PC-9 (cell line): ENCODE results near the gene GDF7. TPM values are rescaled to one million over a fixed set of nuclear protein-coding genes. Genes with fewer than 3 reads are reported as not detected.

ENCODE experiments used
- BruUV-seq: library from RNA; stranded (reverse); fragments of 400-500 nt; replicated peaks from 2 replicates; lab custom pipeline; 2021; lab: Mats Ljungman, UMichigan
- CTCF ChIA-PET: fragments of 300-600 bp; sonication (Branson Sonifier 250); formaldehyde crosslinking; loops from one replicate; lab custom pipeline; 2022; ENCODE audit warnings: antibody characterized with exemption; lab: Charles Lee
- POLR2A ChIA-PET: fragments of 300-600 bp; sonication (Branson Sonifier 250); formaldehyde crosslinking; loops from one replicate; lab custom pipeline; 2022; ENCODE audit warnings: antibody characterized with exemption; ENCODE audit not compliant: unreplicated experiment; lab: Charles Lee
- DNase-seq, 2 experiments: peaks; one replicate each; pipeline versions ENCODE4 v3.0.0 to v3.0.0-alpha.2; 2015 to 2022; ENCODE audit warnings: mixed read lengths in 1 of 2
- H2AFZ ChIP-seq: fragments of 200-600 bp; sonication (generic); 2 replicates; pipeline ENCODE4 v1.8.1; 2017; ENCODE audit warnings: antibody characterized with exemption
- H3F3A ChIP-seq: fragments of 200-600 bp; sonication (generic); 2 replicates; pipeline ENCODE4 v1.8.1; 2017; ENCODE audit warnings: antibody characterized with exemption, mild to moderate bottlenecking, low read depth; ENCODE audit not compliant: insufficient read depth
- H3K27ac ChIP-seq: fragments of 200-600 bp; sonication (generic); 2 replicates; pipeline ENCODE4 v1.6.1; 2016; ENCODE audit warnings: mixed run types
- H3K27me3 ChIP-seq: fragments of 200-600 bp; sonication (generic); 2 replicates; pipeline ENCODE4 v1.6.1; 2016; ENCODE audit warnings: low read depth, mixed run types; ENCODE audit not compliant: insufficient read depth
- H3K36me3 ChIP-seq: fragments of 200-600 bp; sonication (generic); 2 replicates; pipeline ENCODE4 v1.6.1; 2016; ENCODE audit warnings: low read depth, mixed run types
- H3K4me1 ChIP-seq: fragments of 200-600 bp; sonication (generic); replicated peaks from 2 replicates; pipeline ENCODE4 v1.6.1; 2016; ENCODE audit warnings: mixed run types; ENCODE audit not compliant: insufficient read depth
- H3K4me2 ChIP-seq: fragments of 200-600 bp; sonication (generic); 2 replicates; pipeline ENCODE4 v1.6.1; 2017; ENCODE audit warnings: mixed run types
- H3K4me3 ChIP-seq: fragments of 200-600 bp; sonication (generic); 2 replicates; pipeline ENCODE4 v1.6.1; 2016; ENCODE audit warnings: mixed run types
- H3K79me2 ChIP-seq: fragments of 200-600 bp; sonication (generic); 2 replicates; pipeline ENCODE4 v1.6.1; 2017; ENCODE audit warnings: low read depth, mixed run types
- H3K9me2 ChIP-seq: fragments of 200-600 bp; sonication (generic); 2 replicates; pipeline ENCODE4 v1.8.1; 2017; ENCODE audit warnings: mild to moderate bottlenecking; ENCODE audit not compliant: insufficient read depth
- H3K9me3 ChIP-seq: fragments of 200-600 bp; sonication (generic); 2 replicates; pipeline ENCODE4 v1.8.1; 2016; ENCODE audit warnings: low read depth; ENCODE audit not compliant: insufficient read depth
- H4K20me1 ChIP-seq: fragments of 200-600 bp; sonication (generic); 2 replicates; pipeline ENCODE4 v1.8.1; 2017; ENCODE audit not compliant: insufficient read depth
- CTCF ChIP-seq: fragments of 200-600 bp; sonication (generic); conservative IDR thresholded peaks from 2 replicates; pipeline ENCODE4 v1.6.1; 2017; ENCODE audit warnings: mixed run types, antibody characterized with exemption, mild to moderate bottlenecking, moderate library complexity
- EZH2 ChIP-seq: fragments of 200-600 bp; sonication (generic); IDR thresholded peaks from 2 replicates; pipeline ENCODE4 v1.8.0; 2017; ENCODE audit warnings: antibody characterized with exemption, low read depth
- intact Hi-C: fragments of 100-400 bp; cut with micrococcal nuclease; formaldehyde crosslinking; loops from one replicate; pipeline ENCODE4 v1.10.0; 2022; ENCODE audit not compliant: unreplicated experiment
- total RNA-seq: library from RNA; stranded (reverse); gene quantifications from 2 replicates; pipeline ENCODE4 v1.2.3, GENCODE V29; 2021

Gene GDF7
- total RNA-seq, 1 experiment from 2014 or later, result 0.04 TPM

- Histone ChIP-seq H3K36me3 (no peaks in the 10 kb centered on the region), H3K4me1 (peaks cover 54% of the 10 kb centered on the region), H4K20me1 (no peaks in the 10 kb centered on the region), H3F3A (peaks cover 12% of the 10 kb centered on the region), H2AFZ (no peak overlapping the region), H3K27ac (peak overlapping the region; percentile 72), H3K9me2 (no peaks in the 10 kb centered on the region), H3K79me2 (no peaks in the 10 kb centered on the region), H3K4me2 (peak overlapping the region; percentile 51; the same call in 1 of the 2 replicates), H3K9me3 (no peaks in the 10 kb centered on the region), H3K4me3 (no peak overlapping the region), H3K27me3 (no peaks in the 10 kb centered on the region)
- DNase-seq, result no peak
- BruUV-seq, result no TSS peak
- no peak for TF ChIP-seq CTCF
- TF ChIP-seq EZH2, result no peak
- ChIA-PET CTCF (interaction anchor here (0.6 kb wide), 2 partner anchors 16 to 662 kb away, joined by 3 to 9 read pairs; no protein-coding TSS in a partner anchor), POLR2A (interaction anchor here (0.6 kb wide), 1 partner anchor 109 kb away, joined by 10 read pairs; no protein-coding TSS in a partner anchor)
- intact Hi-C loops, result loop anchor here (1.0 to 5.0 kb wide), 2 partner anchors 15 to 122 kb away; no protein-coding TSS in a partner anchor
Measured at GRCh38 chr2:20618886-20619521, 47.9 kb upstream of the GDF7 start.

- no TSS peak for BruUV-seq
- no peak overlapping the region for H3K4me3 ChIP-seq
- H2AFZ ChIP-seq, result no peak overlapping the region
- ChIA-PET CTCF (no interaction called here), POLR2A (interaction anchor here (0.6 kb wide), 1 partner anchor 110 kb away, joined by 10 read pairs; no protein-coding TSS in a partner anchor)
- no peaks in the 10 kb centered on the region for H3K9me3 ChIP-seq
- H3K79me2 ChIP-seq, result no peaks in the 10 kb centered on the region
- H3K4me2 ChIP-seq, result no peak overlapping the region
- H4K20me1 ChIP-seq, result no peaks in the 10 kb centered on the region
- peaks cover 47% of the 10 kb centered on the region for H3K4me1 ChIP-seq
- intact Hi-C loops, result loop anchor here (5.0 kb wide), 1 partner anchor 122 kb away; no protein-coding TSS in a partner anchor
- no peak overlapping the region for H3K27ac ChIP-seq
- H3F3A ChIP-seq, result peaks cover 6% of the 10 kb centered on the region; the same call in 1 of the 2 replicates
- H3K9me2 ChIP-seq, result no peaks in the 10 kb centered on the region
- no peaks in the 10 kb centered on the region for H3K27me3 ChIP-seq
- no peak for DNase-seq
- TF ChIP-seq CTCF (no peak), EZH2 (no peak)
- no peaks in the 10 kb centered on the region for H3K36me3 ChIP-seq
Measured at GRCh38 chr2:20619624-20620024, 47.3 kb upstream of the GDF7 start.

- no peak for DNase-seq
- no peak for TF ChIP-seq CTCF
- TF ChIP-seq EZH2, result no peak
- H2AFZ ChIP-seq, result no peak overlapping the region
- ChIA-PET CTCF (no interaction called here), POLR2A (no interaction called here)
- no peaks in the 10 kb centered on the region for H4K20me1 ChIP-seq
- no peak overlapping the region for H3K4me3 ChIP-seq
- H3F3A ChIP-seq, result peaks cover 3% of the 10 kb centered on the region; the same call in 1 of the 2 replicates
- intact Hi-C loops, result no loop called here
- H3K4me1 ChIP-seq, result peaks cover 41% of the 10 kb centered on the region
- H3K27ac ChIP-seq, result no peak overlapping the region
- BruUV-seq, result no TSS peak
- no peaks in the 10 kb centered on the region for H3K9me2 ChIP-seq
- H3K4me2 ChIP-seq, result no peak overlapping the region
- no peaks in the 10 kb centered on the region for H3K36me3 ChIP-seq
- no peaks in the 10 kb centered on the region for H3K79me2 ChIP-seq
- H3K9me3 ChIP-seq, result no peaks in the 10 kb centered on the region
- H3K27me3 ChIP-seq, result no peaks in the 10 kb centered on the region
Measured at GRCh38 chr2:20620271-20620681, 46.7 kb upstream of the GDF7 start.
